Activated T-helper 9 cell treated with anti-CD3 and anti-CD28 coated beads, Interleukin-2, amount 50 U/mL, for 16 hours (primary cell): ENCODE measurements around the gene PPP1R8.
"Not testable (repeated sequence)": the region's sequence is repeated elsewhere in the genome, so short reads cannot be mapped to it uniquely, and the experiment has no call there.

Source experiments
- DNase-seq: peaks from one replicate; pipeline ENCODE4 v3.0.0-alpha.2; 2020; ENCODE audit warnings: low read depth

Gene PPP1R8

DNA sequence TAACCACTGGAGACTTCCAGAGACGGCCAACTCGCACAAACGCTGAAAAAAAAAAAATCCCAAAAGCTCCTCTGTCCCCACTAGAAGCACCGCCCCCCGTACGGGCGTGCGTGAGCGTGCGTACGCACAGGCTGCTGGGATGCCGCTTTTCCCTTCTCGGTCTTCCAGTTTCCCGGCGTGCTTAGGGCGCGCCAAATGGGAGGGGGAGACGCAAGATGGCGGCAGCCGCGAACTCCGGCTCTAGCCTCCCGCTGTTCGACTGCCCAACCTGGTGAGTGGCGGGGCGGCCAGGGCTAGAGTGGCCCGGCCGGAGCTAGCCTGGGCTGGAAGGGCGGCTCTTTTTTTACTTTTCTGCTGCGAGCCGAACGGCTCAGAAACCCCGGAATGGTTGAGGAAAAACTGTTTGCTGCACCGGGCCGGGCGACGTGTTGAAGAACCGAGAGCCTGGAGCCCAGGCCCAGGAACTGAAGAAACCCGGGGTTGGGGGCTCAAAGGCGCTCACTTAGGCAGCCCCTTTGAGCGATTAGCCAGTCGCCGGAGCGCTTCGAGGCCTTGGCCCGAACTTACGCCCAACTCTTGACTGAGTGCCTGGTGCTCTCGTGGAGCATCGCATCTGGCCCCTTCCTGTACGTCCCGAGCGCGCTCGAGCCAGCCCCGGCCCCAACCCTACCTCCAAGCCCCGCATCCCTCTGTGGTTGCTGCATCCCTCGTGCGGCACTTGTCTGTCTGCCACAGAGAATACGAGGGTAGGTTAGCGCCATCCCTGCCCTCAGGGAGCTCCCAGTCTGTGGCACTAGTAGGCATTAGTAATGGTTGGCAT lies at the start of gene PPP1R8:
PPP1R8 (plus strand) TSS at position 162 of the 820 bp plus-strand sequence; CDS start at position 216, 54 bp downstream.
- peak; percentile 89 for DNase-seq

DNA sequence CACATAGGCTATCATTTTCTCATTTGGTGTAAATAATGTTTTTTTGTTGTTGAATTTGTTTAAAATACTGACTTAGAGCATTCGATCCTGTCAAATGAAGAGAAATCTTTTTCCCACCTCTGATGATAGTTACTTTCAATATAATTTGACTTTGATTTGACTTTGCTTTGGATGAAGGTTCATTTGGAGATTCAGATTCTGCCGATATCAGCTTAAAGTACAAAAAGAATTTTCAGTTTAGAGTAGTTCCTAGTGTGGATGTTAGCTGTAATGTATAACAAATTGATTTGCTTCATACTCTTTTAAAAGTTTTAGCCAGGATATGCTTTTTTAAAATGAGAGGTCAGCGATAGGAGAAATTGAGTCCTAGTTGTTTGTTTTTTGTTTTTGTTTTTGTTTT lies 47.6 kb upstream of the PPP1R8 start:
- DNase-seq: no peak

DNA sequence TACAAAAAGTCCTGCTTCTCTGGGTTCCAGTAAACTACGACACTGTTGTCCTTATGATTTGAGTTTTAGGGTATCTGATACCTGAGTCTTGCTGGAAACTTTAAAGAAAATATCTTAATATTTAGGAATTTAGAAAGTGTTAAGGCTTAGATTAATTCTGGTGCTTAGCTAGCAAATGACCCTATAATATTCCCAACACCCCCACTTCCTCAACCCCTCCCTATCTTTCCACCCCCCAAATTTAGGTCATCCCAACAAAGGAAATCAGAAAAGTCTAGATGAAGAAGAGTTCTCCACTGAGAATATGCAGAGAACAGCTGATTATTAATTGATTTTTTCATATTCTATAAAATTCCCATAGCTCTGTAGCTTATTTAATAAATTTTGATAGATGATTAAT lies 45.9 kb upstream of the PPP1R8 start:
- no peak for DNase-seq

DNA sequence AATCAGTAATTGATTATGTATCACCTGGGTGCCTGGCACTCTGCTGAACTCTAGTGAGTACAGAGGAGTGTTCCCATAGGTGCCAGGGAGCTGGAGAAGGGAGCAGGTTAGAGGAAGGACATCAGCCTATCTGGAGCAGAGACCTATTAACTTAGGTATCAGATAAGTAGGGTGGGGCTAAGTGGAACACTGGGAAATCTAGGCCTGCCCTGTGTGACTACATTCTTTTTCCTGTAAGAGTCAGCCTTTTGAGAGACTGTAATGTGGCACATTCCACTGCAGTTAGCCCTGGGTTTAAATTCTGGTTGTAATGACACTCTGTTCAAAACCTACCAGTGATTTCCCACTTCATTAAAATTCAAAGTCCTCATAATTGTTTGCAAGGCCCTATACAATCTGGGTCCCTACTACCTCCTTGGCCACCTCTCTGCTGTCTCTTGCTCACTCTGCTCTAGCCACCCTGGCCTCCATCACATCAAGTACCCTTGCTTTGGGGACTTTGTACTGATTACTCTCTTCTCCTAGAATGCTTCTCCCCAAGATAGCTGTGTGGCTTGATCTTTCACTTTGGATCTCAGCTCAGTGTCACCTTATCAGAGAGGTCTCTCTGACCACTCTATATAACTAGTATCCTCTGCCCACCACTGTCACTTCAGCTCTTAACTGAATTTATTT lies 44.7 kb upstream of the PPP1R8 start:
- DNase-seq: no peak

DNA sequence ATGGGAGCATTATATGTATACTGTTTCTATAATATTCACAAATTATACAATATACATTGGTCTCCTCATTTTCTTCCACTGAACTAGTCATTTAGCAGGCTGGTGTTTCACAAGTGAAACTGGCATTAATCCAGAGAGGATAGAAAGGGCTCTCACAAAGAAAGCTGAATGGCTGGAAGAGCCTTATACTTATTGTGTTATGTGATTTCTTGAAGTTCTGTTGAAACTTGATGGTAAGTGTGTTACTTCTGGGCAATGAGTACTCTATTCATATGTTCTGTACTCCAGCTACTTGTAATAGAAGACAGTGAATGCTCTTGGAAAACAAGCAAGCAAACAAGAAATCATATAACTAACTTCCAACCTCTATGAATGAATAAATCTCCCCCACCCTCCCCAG lies 42.7 kb upstream of the PPP1R8 start:
- DNase-seq: no peak

DNA sequence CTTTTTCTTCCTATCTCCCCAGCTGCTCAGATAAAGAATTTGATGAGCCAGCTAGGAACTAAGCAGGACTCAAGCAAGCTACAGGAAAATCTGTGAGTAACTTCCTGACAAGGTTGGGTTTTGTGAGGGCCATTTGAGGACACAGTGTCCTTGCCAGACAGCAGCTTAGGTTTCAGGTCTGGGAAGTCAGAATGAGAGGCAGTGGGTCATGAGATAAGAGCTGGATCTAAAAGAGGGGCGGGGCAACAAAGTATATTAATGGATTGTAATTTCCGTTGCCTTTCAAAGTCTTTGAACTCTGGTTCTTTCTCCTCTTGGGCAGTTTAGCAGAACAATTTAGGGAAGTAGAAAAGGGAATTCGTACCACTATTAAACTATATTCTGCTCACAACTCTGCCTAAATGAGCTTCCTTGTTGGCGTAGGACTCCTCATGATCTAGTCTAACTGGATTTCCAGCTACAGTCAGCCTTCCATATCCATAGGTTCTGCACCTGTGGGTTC lies 41.0 kb upstream of the PPP1R8 start:
- no peak for DNase-seq

DNA sequence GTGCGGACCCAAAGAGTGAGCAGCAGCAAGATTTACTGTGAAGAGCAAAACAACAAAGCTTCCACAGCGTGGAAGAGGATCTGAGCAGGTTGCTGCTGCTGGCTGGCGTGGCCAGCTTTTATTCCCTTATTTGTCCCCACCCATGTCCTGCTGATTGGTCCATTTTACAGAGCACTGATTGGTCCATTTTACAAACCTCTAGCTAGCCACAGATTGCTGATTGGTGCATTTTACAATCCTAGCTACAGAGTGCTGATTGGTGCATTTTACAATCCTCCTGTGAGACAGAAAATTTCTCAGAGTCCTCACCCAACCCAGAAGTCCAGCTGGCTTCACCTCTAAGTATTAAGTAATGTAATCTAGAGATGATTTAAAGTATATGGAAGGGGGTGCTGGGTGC lies 40.3 kb upstream of the PPP1R8 start:
- not testable (repeated sequence) for DNase-seq

DNA sequence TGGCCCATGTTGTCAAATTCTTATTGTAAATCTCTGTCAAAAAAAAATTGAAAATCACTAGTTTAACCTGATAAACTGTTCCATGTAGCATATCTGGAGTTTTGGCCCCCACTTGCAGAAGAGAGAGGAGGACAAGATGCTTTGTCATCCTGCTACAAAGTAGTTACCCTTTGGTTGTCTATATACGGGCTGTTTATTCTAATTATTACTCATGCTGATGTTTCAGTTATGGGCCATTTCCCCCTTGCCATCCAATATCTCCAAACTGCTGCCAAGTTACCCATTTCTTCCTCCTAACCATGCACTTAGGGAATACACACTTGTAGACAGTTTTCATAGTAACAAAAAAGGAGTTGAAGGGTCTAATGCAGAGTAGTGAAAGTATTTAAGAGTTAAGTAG lies 35.0 kb upstream of the PPP1R8 start:
- DNase-seq: no peak

DNA sequence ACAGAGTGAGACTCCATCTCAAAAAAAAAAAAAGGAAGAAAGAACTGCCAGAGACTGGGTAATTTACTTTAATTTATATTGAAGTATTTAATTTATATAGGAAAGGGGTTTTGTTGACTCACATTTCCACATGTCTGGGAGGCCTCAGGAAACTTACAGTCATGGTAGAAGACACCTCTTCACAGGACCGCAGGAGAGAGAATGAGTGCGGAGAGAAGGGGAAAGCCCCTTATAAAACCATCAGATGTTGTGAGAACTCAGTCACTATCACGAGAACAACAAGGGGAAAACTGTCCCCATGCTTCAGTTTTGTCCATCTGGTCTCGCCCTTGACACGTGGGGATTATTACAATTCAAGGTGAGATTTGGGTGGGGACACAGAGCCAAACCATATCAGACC lies 25.8 kb upstream of the PPP1R8 start:
- peak; percentile 1 for DNase-seq

DNA sequence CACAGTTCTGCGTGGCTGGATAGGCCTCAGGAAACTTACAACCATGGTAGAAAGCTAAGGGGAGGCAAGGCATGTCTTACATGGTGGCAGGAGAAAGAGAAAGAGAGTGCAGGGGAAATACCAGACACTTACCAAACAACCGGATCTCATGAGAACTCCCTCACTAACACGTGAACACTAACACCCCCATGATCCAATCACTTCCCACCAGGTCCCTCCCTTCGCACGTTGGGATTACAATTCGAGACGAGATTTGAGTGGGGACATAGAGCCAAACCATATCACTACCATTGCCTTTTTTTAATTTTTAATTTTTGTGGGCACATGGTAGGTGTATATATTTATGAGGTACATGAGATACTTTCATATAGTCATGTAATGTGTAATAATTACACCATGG lies 23.8 kb upstream of the PPP1R8 start:
- DNase-seq: no peak

DNA sequence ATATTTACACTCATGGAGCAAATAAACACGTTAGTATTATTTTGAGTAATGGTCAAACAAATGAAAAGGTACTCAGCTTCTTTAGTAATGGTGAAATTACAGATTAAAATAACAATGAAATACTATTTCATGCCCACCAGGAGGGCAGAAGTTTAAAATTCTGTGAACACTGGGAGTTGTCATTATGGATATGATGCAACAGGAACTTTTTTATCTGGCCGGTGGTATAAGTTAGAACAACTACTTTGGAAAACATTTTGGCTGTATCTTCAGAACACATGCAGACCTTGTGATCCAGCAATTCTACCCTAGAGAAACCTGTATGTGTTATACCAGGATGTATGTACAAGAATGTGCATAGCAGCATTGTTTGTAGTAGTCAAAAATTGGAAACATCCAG lies 23.2 kb upstream of the PPP1R8 start:
- DNase-seq: no peak

DNA sequence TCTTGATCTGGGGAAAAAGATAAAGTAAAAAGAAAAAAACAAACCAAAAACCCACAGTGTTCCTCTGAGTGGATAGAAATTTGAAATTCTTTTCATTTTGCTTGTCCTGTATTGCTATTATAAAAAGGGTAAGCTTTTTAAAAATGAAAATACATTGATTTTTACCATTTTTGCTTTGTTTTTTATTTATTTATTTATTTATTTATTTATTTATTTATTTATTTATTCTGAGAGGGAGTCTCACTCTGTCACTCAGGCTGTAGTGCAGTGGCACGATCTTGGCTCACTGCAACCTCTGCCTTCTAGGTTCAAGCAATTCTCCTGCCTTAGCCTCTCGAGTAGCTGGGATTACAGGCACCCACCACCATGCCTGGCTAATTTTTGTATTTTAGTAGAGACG lies 22.5 kb upstream of the PPP1R8 start:
- not testable (repeated sequence) for DNase-seq

DNA sequence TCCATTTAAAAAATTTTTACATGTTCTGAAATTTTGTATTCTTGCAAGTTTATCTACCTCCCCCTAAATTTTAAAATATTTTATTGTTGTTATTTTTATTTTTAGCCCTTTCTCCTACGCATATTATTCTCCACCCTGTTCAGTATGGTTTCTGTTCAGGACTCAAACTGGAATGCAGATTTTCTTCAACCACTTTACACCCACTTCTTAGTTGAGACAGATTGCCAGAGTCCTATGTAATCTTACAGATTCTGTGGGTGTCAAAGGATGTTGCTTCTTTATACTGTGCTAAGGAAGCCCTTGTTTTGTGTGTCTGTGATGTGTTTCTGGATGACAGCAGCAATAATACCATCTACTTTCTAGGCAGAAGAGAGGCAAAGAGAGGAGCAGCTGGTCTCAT lies 20.7 kb upstream of the PPP1R8 start:
- no peak for DNase-seq

DNA sequence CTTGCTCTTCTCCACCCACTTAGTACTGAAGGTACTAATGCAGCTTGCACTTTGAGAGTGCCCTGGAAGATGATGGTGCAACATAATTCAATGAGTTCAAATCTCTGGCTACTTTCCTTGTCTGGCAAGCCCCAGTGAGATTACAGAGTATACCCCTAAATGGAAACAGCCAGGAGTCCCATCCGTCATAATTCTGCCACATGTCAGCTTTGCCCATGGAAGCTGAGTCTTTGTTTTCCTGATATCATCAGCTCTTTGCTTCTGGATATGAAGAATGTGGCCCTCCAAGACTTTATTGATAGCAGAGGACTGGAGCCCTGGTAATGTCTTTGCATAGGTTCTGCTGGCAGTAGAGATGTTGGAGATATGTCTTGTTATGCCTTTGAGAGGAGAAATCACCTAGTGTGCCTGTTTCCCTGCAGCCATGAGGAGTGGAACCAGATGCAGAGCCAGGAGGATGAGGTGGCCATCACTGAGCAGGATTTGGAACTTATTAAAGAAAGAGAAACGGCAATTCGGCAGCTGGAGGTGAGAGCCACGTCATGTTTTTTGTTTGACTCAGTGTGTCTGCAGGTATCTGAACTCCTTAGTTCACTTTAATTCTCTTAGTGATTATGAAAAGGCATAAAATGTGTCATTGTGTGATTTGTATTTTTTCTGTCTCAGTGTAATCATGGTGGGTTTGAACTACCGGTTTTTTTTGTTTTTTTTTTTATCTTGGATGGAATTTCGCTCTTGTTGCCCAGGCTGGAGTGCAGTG lies 18.7 kb upstream of the PPP1R8 start:
- DNase-seq: no peak

DNA sequence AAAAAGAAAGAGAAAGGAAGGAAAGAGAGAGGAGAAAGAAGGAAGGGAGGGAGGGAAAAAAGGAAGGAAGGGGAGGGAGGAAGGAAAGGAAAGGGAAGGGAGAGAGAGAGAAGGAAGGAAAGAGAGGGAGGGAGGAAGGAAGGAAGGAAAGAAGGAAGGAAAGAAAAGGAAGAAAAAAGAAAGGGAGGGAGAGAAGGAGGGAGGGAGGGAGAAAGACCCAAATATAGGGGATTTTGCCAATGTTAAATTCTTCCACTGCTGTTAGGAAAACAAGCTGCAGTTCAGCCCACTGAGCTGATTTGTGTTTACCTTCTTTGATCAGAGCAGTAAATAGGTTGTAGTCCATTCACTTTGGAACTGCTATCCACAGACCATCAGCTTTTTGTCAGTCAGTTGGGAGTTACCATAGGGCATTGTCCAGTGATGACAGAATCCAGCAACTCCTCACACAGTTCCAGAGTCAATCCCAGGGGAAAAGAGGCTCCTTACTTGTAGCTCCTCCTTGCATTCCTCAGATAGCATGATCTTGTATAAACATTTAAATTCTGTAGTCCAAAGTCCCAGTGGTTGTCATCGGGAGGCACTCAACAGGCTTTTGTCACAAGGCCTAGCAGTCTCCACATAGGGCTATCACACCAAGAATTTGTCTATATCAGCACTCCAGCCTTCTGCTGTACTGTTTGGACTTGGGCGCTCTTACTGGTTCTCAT lies 13.5 kb upstream of the PPP1R8 start:
- DNase-seq: no peak

DNA sequence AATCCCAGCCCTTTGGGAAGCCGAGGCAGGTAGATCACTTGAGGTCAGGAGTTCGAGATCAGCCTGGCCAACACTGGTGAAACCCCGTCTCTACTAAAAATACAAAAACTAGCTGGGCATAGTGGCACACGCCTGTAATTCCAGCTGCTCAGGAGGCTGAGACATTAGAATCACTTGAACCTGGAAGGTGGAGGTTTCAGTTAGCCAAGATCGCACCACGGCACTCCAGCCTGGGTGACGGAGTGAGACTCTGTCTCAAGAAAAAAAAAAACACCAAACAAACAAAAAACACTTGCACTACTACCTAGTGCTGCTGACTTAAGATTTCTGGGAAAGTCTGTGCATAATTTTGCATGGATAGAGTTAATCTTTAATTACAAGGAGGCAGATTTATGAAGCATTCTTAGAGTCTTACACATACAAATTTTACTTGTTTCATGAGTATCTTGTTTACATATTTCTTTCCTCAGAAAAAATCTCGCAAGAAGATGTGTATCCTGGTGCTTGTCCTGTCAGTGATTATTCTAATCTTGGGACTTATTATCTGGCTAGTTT lies 8.7 kb upstream of the PPP1R8 start:
- DNase-seq: no peak

DNA sequence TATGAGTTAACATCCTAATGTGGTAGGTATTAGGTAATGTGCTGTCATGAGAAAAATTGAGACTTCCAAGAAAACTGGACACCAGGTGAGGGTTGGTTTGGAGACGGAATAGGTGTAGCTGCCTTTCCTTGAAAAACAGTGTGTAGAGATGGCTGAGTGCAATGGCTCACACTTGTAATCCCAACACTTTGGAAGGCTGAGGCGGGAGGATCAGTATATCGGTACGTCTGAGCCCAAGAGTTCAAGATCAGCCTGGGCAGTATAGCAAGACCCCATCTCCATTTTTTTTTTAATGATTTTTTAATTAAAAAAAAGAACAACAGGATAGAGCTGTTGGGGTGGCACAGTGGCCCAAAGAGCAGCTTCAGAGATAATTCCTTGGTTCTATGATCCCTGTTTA lies 6.8 kb upstream of the PPP1R8 start:
- no peak for DNase-seq

DNA sequence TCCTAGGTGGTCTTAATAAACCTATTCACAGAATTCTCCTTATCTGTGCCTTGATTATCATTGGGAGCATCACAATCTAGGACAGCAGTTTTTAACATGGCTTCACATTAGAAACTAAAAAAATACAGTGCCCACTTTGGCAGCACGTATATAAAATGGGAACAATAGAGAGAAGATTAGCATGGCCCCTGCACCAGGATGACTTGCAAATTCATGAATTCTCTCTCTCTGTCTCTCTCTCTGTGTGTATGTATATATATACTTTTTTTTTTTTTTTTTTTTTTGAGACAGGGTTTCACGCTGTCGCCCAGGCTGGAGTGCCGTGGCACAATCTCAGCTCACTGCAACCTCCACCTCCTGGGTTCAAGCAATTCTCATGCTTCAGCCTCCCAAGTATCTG lies 6.2 kb upstream of the PPP1R8 start:
- no peak for DNase-seq

DNA sequence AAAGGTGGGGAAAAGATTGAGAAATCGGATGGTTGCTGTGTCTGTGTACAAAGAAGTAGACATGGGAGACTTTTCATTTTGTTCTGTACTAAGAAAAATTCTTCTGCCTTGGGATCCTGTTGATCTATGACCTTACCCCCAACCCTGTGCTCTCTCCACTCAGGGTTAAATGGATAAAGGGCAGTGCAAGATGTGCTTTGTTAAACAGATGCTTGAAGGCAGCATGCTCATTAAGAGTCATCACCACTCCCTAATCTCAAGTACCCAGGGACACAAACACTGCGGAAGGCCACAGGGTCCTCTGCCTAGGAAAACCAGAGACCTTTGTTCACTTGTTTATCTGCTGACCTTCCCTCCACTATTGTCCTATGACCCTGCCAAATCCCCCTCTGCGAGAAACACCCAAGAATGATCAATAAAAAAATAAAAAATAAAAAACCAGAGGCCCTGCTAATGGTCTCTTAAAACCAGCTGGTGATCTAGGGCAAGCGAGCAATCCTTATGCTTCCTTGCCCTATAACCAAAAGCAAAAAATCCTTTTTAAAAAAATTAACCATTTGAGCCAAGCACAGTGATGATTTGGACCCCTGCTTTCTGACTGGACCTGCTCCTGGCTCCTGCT lies 1.1 kb upstream of the PPP1R8 start:
- DNase-seq: not testable (repeated sequence)

DNA sequence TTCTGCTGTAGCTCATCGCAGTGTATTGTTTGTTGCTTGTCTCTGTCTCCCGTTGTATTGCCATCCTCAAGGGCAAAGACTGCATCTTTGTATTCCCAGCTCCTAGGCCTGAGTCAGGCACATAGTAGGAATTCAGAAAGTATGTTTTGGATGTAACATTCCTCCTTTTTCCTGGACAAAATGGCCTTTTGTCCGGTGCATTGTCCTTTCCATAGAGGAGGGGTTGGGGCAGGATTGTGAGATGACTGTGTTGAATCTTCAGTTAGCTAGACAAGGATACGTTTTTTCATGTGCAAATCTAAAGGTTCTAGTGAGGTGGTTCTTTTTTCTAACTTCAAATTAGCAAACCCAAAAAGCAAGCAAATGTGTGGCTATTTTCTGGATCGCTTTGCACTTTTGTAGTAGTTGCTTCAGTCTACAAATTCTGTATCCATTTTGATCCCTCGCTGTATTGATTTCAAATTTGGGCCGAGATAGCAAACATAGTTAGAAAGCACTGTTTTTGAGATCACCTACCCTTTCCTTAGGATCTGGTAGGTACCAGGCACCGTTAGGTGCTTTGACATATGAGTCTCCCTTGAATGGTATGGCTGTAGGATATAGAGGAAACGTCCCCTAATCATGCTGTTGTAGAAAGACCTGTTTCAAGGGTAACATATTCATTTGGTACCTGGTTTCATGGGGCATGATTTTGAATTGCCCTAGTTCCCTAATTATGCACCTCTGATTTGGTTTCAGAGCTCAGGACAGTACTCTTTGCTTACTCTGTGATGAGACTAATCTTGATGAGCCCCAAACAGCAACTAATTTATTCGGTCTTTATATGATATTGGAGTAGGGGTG lies 1.2 kb downstream of the PPP1R8 start:
- no peak for DNase-seq
